ENCODE measurements around the gene FADS6. TPM values are rescaled to one million over a fixed set of nuclear protein-coding genes. Genes with fewer than 3 reads are reported as not detected.
"Not testable (repeated sequence)": the region's sequence is repeated elsewhere in the genome, so short reads cannot be mapped to it uniquely, and the experiment has no call there.

Gene FADS6
- total RNA-seq, 1 experiment from 2014 or later, result not detected

- no peak for DNase-seq (ENCODE audit: low read depth)
Observed at GRCh38 chr17:74921026-74921681, 27.7 kb upstream of the FADS6 start.

- DNase-seq (ENCODE audit: low read depth), result no peak
Observed at GRCh38 chr17:74920642-74921025, 27.2 kb upstream of the FADS6 start.

GRCh38 chr17:74920306-74920620, 26.8 kb upstream of the FADS6 start:
- no peak for DNase-seq (ENCODE audit: low read depth)

- peak; percentile 56 for DNase-seq (ENCODE audit: low read depth)
Observed at GRCh38 chr17:74919440-74920305, 26.2 kb upstream of the FADS6 start.

GRCh38 chr17:74918906-74919305, 25.5 kb upstream of the FADS6 start:
- no peak for DNase-seq (ENCODE audit: low read depth)

GRCh38 chr17:74917430-74917829, 24.0 kb upstream of the FADS6 start:
- DNase-seq (ENCODE audit: low read depth), result no peak

GRCh38 chr17:74916851-74917199, 23.4 kb upstream of the FADS6 start:
- DNase-seq (ENCODE audit: low read depth), result no peak

GRCh38 chr17:74916136-74916850, 22.9 kb upstream of the FADS6 start:
- no peak for DNase-seq (ENCODE audit: low read depth)

GRCh38 chr17:74911423-74911822, 18.0 kb upstream of the FADS6 start:
- not testable (repeated sequence) for DNase-seq (ENCODE audit: low read depth)

GRCh38 chr17:74909097-74909496, 15.7 kb upstream of the FADS6 start:
- DNase-seq (ENCODE audit: low read depth), result not testable (repeated sequence)

GRCh38 chr17:74907012-74907411, 13.6 kb upstream of the FADS6 start:
- DNase-seq (ENCODE audit: low read depth), result no peak

GRCh38 chr17:74906214-74906793, 12.9 kb upstream of the FADS6 start:
- DNase-seq (ENCODE audit: low read depth), result not testable (repeated sequence)

GRCh38 chr17:74904687-74905409, 11.4 kb upstream of the FADS6 start:
- no peak for DNase-seq (ENCODE audit: low read depth)

- no peak for DNase-seq (ENCODE audit: low read depth)
Observed at GRCh38 chr17:74903671-74904070, 10.2 kb upstream of the FADS6 start.

GRCh38 chr17:74903034-74903433, 9.6 kb upstream of the FADS6 start:
- no peak for DNase-seq (ENCODE audit: low read depth)

GRCh38 chr17:74901353-74902135, 8.1 kb upstream of the FADS6 start:
- no peak for DNase-seq (ENCODE audit: low read depth)

GRCh38 chr17:74900208-74900607, 6.8 kb upstream of the FADS6 start:
- no peak for DNase-seq (ENCODE audit: low read depth)

- no peak for DNase-seq (ENCODE audit: low read depth)
Observed at GRCh38 chr17:74898376-74898946, 5.0 kb upstream of the FADS6 start.

- DNase-seq (ENCODE audit: low read depth), result no peak
Observed at GRCh38 chr17:74893936-74894671, 671 bp upstream of the FADS6 start.

All from Daoy (cell line).